Hepatocyte (in vitro differentiated cells): ENCODE measurements around the gene KCNN3. TPM values are rescaled to one million over a fixed set of nuclear protein-coding genes. Genes with fewer than 3 reads are reported as not detected.

Source experiments
- DNase-seq: peaks from one replicate; pipeline ENCODE4 v3.0.0-alpha.2; 2016; ENCODE audit warnings: low spot score
- H2AFZ ChIP-seq: fragments of 200-600 bp; sonication (generic); 2 replicates; pipeline ENCODE4 v1.6.0; 2016; ENCODE audit warnings: antibody characterized with exemption, mild to moderate bottlenecking
- H3K27ac ChIP-seq: fragments of 200-600 bp; sonication (generic); 2 replicates; pipeline ENCODE4 v1.5.1; 2016; ENCODE audit warnings: mild to moderate bottlenecking
- H3K27me3 ChIP-seq: fragments of 200-600 bp; sonication (generic); 2 replicates; pipeline ENCODE4 v1.6.1; 2016
- H3K36me3 ChIP-seq: fragments of 200-600 bp; sonication (generic); replicated peaks from 2 replicates; pipeline ENCODE4 v1.5.1; 2016; ENCODE audit warnings: low read depth; ENCODE audit not compliant: insufficient read depth
- H3K4me1 ChIP-seq: fragments of 200-600 bp; sonication (generic); 2 replicates; pipeline ENCODE4 v1.5.1; 2016; ENCODE audit warnings: mild to moderate bottlenecking, moderate library complexity; ENCODE audit not compliant: insufficient read depth
- H3K4me2 ChIP-seq: fragments of 200-600 bp; sonication (generic); 2 replicates; pipeline ENCODE4 v1.6.0; 2016
- H3K4me3 ChIP-seq: fragments of 200-600 bp; sonication (generic); 2 replicates; pipeline ENCODE4 v1.5.1; 2016; ENCODE audit warnings: mild to moderate bottlenecking
- H3K79me2 ChIP-seq: fragments of 200-600 bp; sonication (generic); 2 replicates; pipeline ENCODE4 v1.6.0; 2017; ENCODE audit warnings: mild to moderate bottlenecking
- H3K9me2 ChIP-seq: fragments of 200-600 bp; sonication (generic); replicated peaks from 2 replicates; pipeline ENCODE4 v1.6.0; 2017; ENCODE audit warnings: mild to moderate bottlenecking; ENCODE audit not compliant: insufficient read depth
- H3K9me3 ChIP-seq: fragments of 200-600 bp; sonication (generic); 2 replicates; pipeline ENCODE4 v1.5.1; 2016; ENCODE audit warnings: low read depth, mild to moderate bottlenecking
- H4K20me1 ChIP-seq: fragments of 200-600 bp; sonication (generic); 2 replicates; pipeline ENCODE4 v1.6.0; 2016; ENCODE audit warnings: mild to moderate bottlenecking; ENCODE audit not compliant: insufficient read depth, poor library complexity, severe bottlenecking
- CTCF ChIP-seq: fragments of 200-600 bp; sonication (generic); IDR thresholded peaks from 2 replicates; pipeline ENCODE4 v1.5.1; 2016; ENCODE audit warnings: antibody characterized with exemption, mild to moderate bottlenecking; ENCODE audit not compliant: poor library complexity
- EZH2 ChIP-seq: fragments of 200-600 bp; sonication (generic); IDR thresholded peaks from 2 replicates; pipeline ENCODE4 v1.6.1; 2016; ENCODE audit warnings: antibody characterized with exemption, mild to moderate bottlenecking, borderline replicate concordance
- EZH2phosphoT487 ChIP-seq: fragments of 200-600 bp; sonication (generic); IDR thresholded peaks from one replicate; pipeline ENCODE4 v1.6.1; 2018; ENCODE audit warnings: antibody characterized with exemption, mild to moderate bottlenecking, low read depth, moderate library complexity; ENCODE audit not compliant: unreplicated experiment, severe bottlenecking
- WGBS: methylation state at CpG from one replicate; pipeline ENCODE4 v1.1.6; 2016; ENCODE audit warnings: low lambda C conversion rate; ENCODE audit errors: missing lambda C conversion rate; 5-methylcytosine and 5-hydroxymethylcytosine counted together
- polyA plus RNA-seq: library from polyadenylated mRNA; unstranded; fragments of >200 nt; fragmentation: Nextera tagmentation; extraction: Ambion mirVana; gene quantifications from 2 replicates; pipeline ENCODE4 v1.2.1, GENCODE V29; 2016
- total RNA-seq: library from RNA; depleted of rRNA; stranded (reverse); fragments of >200 nt; gene quantifications from 2 replicates; pipeline ENCODE4 v1.2.3, GENCODE V29; 2014

The KCNN3 gene
- total and polyA plus RNA-seq, 2 experiments from 2014 or later = 0.56 to 0.67 TPM

- Histone ChIP-seq H3K9me3 (no peaks in the 10 kb centered on the region), H3K4me1 (peaks cover 4% of the 10 kb centered on the region), H2AFZ (no peak overlapping the region), H3K36me3 (no peaks in the 10 kb centered on the region), H4K20me1 (no peaks in the 10 kb centered on the region), H3K9me2 (no peaks in the 10 kb centered on the region), H3K4me3 (no peak overlapping the region), H3K27ac (no peak overlapping the region), H3K79me2 (no peaks in the 10 kb centered on the region), H3K27me3 (no peaks in the 10 kb centered on the region), H3K4me2 (no peak overlapping the region)
- DNase-seq = no peak
- TF ChIP-seq CTCF (no peak), EZH2 (no peak), EZH2phosphoT487 (no peak)
- WGBS = 95% methylated on average over 2 of the region's 2 CpGs
These were observed 10.3 kb downstream of the KCNN3 start for GRCh38 chr1:154859786-154860155.

- Histone ChIP-seq H3K9me2 (no peaks in the 10 kb centered on the region), H3K36me3 (no peaks in the 10 kb centered on the region), H3K4me3 (no peak overlapping the region), H2AFZ (no peak overlapping the region), H3K79me2 (no peaks in the 10 kb centered on the region), H4K20me1 (no peaks in the 10 kb centered on the region), H3K4me2 (no peak overlapping the region), H3K4me1 (peaks cover 4% of the 10 kb centered on the region), H3K27ac (no peak overlapping the region), H3K9me3 (no peaks in the 10 kb centered on the region), H3K27me3 (no peaks in the 10 kb centered on the region)
- WGBS = 86% methylated on average over 9 of the region's 9 CpGs
- DNase-seq = no peak
- TF ChIP-seq EZH2phosphoT487 (no peak), CTCF (no peak), EZH2 (no peak)
These were observed 10.8 kb downstream of the KCNN3 start for GRCh38 chr1:154859151-154859785.

GRCh38 chr1:154857441-154858215, 12.5 kb downstream of the KCNN3 start:
- no peak overlapping the region for H3K27ac ChIP-seq
- DNase-seq = no peak
- H3K4me2 ChIP-seq = no peak overlapping the region
- TF ChIP-seq CTCF (no peak), EZH2 (no peak), EZH2phosphoT487 (no peak)
- H3K4me3 ChIP-seq = no peak overlapping the region
- H2AFZ ChIP-seq = no peak overlapping the region
- no peaks in the 10 kb centered on the region for H4K20me1 ChIP-seq
- no peaks in the 10 kb centered on the region for H3K79me2 ChIP-seq
- H3K9me3 ChIP-seq = no peaks in the 10 kb centered on the region
- 90% methylated on average over 10 of the region's 11 CpGs for WGBS
- peaks cover 4% of the 10 kb centered on the region for H3K4me1 ChIP-seq
- H3K9me2 ChIP-seq = no peaks in the 10 kb centered on the region
- H3K36me3 ChIP-seq = no peaks in the 10 kb centered on the region
- no peaks in the 10 kb centered on the region for H3K27me3 ChIP-seq
